Amniotic epithelial cell (primary cell): ENCODE results near the gene PDXK.
A peak's percentile ranks its signal among the peaks of the same experiment; 100 is the strongest.
"Not testable (repeated sequence)": the region's sequence is repeated elsewhere in the genome, so short reads cannot be mapped to it uniquely, and the experiment has no call there.

Experiments used
- DNase-seq: peaks from one replicate; pipeline ENCODE4 v3.0.0-alpha.2; 2010; ENCODE audit warnings: low read depth

The PDXK gene

GRCh38 chr21:43697758-43698643, 20.9 kb upstream of the PDXK start:
- DNase-seq, result peak; percentile 82

GRCh38 chr21:43699492-43699777, 19.5 kb upstream of the PDXK start:
- DNase-seq, result not testable (repeated sequence)

GRCh38 chr21:43699933-43700599, 18.9 kb upstream of the PDXK start:
- no peak for DNase-seq

- DNase-seq, result no peak
Measured at GRCh38 chr21:43701936-43702784, 16.8 kb upstream of the PDXK start.

- no peak for DNase-seq
Measured at GRCh38 chr21:43702785-43703034, 16.2 kb upstream of the PDXK start.

- DNase-seq, result peak; percentile 35
Measured at GRCh38 chr21:43703035-43703880, 15.7 kb upstream of the PDXK start.

- no peak for DNase-seq
Measured at GRCh38 chr21:43707462-43707861, 11.5 kb upstream of the PDXK start.

GRCh38 chr21:43708745-43709381, 10.1 kb upstream of the PDXK start:
- DNase-seq, result no peak

GRCh38 chr21:43712268-43712942, 6.5 kb upstream of the PDXK start:
- peak; percentile 33 for DNase-seq

GRCh38 chr21:43713123-43713522, 5.8 kb upstream of the PDXK start:
- not testable (repeated sequence) for DNase-seq

- no peak for DNase-seq
Measured at GRCh38 chr21:43716376-43717165, 2.4 kb upstream of the PDXK start.

GRCh38 chr21:43717166-43717853, 1.6 kb upstream of the PDXK start:
- no peak for DNase-seq

- DNase-seq, result no peak
Measured at GRCh38 chr21:43717967-43718871, 710 bp upstream of the PDXK start.

- no peak for DNase-seq
Measured at GRCh38 chr21:43719748-43720538, 1.0 kb downstream of the PDXK start.

- DNase-seq, result no peak
Measured at GRCh38 chr21:43720539-43721166, 1.7 kb downstream of the PDXK start.

- no peak for DNase-seq
Measured at GRCh38 chr21:43721206-43721605, 2.3 kb downstream of the PDXK start.

- no peak for DNase-seq
Measured at GRCh38 chr21:43721939-43722338, 3.0 kb downstream of the PDXK start.
